C4-2B (cell line): ENCODE measurements around the gene ZNF276.

Source experiments
- H3K27ac ChIP-seq: fragments of 450-650 bp; 2 replicates; pipeline ENCODE4 v1.5.1; 2017
- ZFX ChIP-seq: fragments of 450-650 bp; IDR thresholded peaks from 2 replicates; pipeline ENCODE4 v1.6.1; 2017
- TF ChIP-seq, protein P1 (sequence below): fragments of 450-650 bp; conservative IDR thresholded peaks from 2 replicates; pipeline ENCODE4 v1.5.1; 2017; ENCODE audit warnings: mild to moderate bottlenecking

The ZNF276 gene

DNA sequence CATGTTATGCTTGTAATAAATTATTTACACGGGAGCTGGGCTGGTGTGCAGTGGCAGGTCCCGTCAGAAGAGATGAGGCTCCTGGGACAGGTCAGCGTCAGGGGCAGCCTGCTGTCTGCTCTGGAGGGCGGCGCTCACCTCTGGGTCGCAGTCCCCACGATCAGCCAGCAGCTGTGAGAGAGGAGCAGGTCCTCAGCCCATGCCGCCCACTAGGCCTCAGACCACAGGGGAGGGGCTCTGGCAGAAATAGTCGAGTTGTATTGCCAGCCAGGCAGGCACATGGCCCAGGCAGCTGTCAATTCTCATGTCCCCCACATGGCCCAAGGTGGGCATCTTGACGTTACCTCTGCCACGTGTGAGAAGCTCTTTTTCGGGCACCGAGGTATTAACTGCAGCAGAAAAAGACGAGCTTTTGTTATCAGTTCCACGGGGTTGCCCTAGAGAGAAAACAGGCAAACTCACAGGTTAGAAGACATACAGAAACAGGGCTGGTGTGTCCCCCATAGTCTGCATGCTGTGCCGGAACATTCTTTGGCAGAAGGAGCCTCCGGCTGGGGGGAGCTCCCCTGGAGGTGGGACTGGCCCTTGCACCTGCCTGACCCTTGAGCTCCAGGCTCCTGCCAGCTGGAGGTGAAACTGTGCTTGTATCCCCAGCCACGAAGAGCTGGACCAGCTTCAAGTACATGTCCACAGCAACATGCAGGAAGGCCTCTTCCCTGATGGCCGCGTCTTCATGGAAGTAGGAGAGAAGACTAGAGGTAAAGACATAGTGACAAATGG lies 17.4 kb downstream of the ZNF276 start:
- H3K27ac ChIP-seq, result no peak overlapping the region
- TF ChIP-seq ZFX, result no peak
- TF ChIP-seq, protein P1, sequence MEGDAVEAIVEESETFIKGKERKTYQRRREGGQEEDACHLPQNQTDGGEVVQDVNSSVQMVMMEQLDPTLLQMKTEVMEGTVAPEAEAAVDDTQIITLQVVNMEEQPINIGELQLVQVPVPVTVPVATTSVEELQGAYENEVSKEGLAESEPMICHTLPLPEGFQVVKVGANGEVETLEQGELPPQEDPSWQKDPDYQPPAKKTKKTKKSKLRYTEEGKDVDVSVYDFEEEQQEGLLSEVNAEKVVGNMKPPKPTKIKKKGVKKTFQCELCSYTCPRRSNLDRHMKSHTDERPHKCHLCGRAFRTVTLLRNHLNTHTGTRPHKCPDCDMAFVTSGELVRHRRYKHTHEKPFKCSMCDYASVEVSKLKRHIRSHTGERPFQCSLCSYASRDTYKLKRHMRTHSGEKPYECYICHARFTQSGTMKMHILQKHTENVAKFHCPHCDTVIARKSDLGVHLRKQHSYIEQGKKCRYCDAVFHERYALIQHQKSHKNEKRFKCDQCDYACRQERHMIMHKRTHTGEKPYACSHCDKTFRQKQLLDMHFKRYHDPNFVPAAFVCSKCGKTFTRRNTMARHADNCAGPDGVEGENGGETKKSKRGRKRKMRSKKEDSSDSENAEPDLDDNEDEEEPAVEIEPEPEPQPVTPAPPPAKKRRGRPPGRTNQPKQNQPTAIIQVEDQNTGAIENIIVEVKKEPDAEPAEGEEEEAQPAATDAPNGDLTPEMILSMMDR, result no peak

DNA sequence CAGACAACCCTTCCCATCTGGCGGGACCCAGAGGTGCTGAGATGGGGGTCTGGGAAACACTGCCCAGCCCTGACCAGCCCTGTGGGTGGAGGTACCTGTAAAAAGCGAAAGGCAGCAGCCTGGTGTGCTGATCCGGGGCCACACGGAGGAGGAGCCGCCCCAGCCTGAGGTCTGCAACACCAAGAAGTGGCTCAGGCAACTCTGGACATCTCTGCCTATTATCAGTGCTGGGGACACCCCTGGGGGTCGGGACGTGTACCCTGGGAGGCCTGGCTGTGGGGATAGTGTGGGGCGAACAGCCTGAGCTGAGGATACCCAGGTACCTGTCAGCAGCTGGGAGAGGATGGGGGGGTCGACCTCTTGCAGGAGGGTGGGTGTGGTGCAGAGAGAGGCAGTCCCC lies 18.0 kb downstream of the ZNF276 start:
- no peak for TF ChIP-seq ZFX
- TF ChIP-seq, protein P1, result no peak
- H3K27ac ChIP-seq, result no peak overlapping the region

DNA sequence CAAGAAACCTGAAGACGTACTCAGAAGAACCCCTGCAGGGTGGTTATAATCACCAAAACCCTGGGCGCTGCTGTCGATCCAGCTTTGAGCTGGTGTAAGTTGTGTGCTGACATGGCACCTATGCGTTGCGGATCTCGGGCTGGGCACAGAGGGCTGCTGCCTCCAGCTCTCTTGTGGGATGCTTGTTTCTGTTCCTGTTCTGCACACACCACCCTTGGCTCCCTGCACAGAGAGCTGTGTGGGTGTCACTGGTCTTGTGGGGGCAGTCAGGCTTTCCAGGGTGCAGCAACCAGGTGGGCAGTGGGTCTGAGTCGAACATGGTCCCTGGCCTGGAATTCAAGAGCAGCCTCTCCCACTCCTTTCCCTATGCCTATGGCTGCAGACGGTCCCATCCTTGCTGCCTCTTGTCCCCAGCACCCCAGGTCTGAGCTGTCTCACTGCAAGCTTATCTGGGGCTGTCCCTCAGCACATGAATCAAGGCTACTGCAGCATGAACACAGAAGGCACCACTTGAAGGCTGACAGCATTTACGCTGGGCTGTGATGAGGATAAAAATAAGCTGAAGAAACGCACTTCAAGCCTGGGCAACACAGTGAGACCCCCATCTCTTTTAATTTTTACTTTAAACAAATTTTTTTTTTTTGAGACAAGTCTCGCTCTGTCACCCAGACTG lies 20.1 kb downstream of the ZNF276 start:
- H3K27ac ChIP-seq, result no peak overlapping the region

DNA sequence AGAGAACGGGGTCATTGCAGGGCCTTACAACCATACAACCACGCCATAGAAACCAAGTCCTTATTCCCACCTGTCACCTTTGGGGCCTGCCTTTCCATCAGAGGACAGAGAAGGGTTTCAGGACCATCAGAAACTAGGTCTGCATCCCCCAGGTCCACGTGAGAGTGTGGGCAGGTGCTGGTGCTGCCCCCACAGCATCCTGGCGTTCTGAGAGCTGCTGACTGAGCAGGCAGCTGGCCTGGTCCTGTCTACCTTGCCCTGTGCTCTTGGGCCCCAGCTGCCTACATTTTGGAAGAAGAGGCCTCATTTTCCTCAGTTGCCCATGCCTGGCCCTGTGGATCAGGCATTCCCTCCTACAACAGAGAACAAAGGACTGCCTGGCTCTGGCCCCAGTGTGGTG lies 21.6 kb downstream of the ZNF276 start:
- TF ChIP-seq ZFX, result no peak
- TF ChIP-seq, protein P1, result no peak
- H3K27ac ChIP-seq, result no peak overlapping the region

More for the DNA sequence above, 20.1 kb downstream of the ZNF276 start:
- TF ChIP-seq ZFX, result no peak
- TF ChIP-seq, protein P1, result no peak

DNA sequence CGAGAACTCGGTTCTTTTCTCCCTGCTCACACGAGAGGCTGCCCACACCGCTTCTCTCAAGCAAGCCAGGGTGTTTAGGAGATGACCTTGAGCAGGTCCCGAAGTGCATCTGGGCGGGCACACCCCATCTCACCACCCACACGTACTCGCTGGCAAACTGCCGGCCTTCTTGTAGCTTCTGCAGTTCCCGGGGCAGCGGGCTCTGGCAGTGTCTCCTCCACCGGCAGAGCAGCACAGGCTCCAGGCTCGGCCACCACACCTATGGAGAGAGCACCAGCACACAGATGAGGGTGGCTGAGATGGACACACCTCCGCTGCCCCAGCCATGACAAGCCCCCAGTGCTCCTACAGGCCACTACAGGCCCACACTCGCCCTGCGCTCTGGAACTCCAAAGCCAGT lies 23.5 kb downstream of the ZNF276 start:
- TF ChIP-seq, protein P1, result no peak
- no peak for TF ChIP-seq ZFX
- H3K27ac ChIP-seq, result no peak overlapping the region

DNA sequence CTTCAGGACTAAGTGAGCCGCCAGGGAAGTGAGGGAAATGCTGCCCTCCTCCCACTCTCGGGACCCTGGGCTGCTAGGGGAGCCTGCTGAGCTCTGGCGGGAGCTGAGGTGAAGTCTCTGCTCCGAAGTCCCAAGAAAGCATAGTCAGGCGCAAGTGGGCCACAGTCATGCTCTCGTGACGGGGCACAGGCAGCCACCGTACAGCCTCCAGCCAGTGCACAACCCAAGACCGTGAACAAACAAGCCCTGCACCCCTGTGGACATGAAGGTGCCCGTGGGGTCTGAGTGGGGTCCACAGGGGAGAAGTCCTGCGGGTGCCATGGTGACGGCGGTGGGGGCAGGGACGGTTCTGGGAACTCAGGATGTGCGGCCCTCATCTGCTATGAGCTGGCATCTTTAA lies 24.7 kb downstream of the ZNF276 start:
- H3K27ac ChIP-seq, result no peak overlapping the region
- no peak for TF ChIP-seq ZFX
- TF ChIP-seq, protein P1, result no peak

DNA sequence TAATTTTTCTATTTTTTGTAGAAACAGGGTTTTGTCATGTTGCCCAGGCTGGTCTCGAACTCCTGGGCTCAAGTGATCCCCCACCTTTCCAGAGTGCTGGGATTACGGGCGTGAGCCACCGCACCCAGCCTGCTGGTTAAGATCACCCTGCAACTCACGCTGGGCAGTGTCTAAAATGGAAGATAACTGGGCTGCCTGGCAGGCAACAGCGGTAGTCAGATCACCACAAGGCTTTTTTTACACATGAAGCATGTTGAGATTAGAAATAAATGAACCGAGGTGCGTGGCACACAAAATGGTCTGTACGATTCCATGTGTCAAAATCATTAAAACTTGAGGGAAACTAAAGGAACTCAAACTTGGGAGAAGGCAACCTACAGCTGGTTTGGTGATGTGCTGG lies 26.7 kb downstream of the ZNF276 start:
- no peak overlapping the region for H3K27ac ChIP-seq
- TF ChIP-seq, protein P1, result no peak
- TF ChIP-seq ZFX, result no peak
